GM12872 (cell line): ENCODE data around the gene C2orf15.

ENCODE experiments used
- TF ChIP-seq, protein P1 (sequence below): IDR thresholded peaks from 3 replicates; pipeline ENCODE4 v1.5.1; 2011; ENCODE audit warnings: low read depth, mild to moderate bottlenecking, low read length, moderate library complexity; ENCODE audit not compliant: insufficient read depth

The C2orf15 gene

GRCh38 chr2:99171377-99172140, 30.1 kb downstream of the C2orf15 start:
- TF ChIP-seq, protein P1, sequence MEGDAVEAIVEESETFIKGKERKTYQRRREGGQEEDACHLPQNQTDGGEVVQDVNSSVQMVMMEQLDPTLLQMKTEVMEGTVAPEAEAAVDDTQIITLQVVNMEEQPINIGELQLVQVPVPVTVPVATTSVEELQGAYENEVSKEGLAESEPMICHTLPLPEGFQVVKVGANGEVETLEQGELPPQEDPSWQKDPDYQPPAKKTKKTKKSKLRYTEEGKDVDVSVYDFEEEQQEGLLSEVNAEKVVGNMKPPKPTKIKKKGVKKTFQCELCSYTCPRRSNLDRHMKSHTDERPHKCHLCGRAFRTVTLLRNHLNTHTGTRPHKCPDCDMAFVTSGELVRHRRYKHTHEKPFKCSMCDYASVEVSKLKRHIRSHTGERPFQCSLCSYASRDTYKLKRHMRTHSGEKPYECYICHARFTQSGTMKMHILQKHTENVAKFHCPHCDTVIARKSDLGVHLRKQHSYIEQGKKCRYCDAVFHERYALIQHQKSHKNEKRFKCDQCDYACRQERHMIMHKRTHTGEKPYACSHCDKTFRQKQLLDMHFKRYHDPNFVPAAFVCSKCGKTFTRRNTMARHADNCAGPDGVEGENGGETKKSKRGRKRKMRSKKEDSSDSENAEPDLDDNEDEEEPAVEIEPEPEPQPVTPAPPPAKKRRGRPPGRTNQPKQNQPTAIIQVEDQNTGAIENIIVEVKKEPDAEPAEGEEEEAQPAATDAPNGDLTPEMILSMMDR = no peak

DNA sequence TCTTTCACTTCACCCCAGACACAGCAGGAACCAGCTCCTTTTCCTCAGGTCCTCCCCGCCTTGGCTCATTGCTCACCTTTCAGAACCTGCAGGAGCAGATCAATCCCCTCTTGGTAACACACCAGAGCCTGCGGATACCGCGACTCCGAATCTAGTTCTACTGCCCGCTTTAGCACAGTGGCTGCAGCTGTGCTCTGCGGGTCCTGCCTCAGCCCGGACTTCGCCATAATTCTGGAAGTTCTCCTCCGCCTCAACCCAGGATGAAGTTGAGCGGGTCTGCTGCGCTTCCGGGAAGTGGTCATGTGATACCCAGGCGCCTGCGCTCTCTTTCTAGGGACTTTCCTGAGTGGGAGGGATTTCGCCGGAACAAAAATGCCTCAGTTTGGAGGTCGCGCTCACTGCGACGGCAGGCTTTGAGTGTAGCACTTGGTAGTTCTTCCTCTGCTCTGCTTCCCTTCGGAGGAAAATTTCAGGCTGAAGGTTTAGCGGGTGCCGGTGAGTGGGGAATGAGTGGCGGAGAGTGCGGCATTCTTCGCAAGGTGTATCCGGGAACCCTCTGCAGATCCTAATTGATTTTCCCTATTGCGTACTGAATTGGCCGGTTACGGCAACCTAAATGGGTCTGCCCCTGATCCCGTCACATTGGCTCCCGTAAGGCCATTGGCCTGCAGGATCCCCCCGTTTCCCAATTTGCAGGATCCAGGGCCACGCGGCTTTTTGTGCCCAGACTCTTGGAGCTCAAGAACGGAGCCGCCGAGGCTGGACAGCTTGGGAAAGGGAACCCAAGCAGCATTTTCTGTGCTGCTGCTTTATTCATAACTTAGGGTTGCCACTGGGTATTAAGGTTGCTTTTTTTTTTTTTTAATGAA, 39.5 kb downstream of the C2orf15 start, which contains the start of the genes MITD1 and MRPL30:
Gene MITD1 (minus strand): TSS at position 304 of the 869 bp plus-strand sequence. CDS start 77 bp downstream, at position 227.
Gene MRPL30 (plus strand): TSS at position 430 of the 869 bp plus-strand sequence. CDS start 5,020 bp downstream, outside the sequence.
- TF ChIP-seq, protein P1 = no peak

DNA sequence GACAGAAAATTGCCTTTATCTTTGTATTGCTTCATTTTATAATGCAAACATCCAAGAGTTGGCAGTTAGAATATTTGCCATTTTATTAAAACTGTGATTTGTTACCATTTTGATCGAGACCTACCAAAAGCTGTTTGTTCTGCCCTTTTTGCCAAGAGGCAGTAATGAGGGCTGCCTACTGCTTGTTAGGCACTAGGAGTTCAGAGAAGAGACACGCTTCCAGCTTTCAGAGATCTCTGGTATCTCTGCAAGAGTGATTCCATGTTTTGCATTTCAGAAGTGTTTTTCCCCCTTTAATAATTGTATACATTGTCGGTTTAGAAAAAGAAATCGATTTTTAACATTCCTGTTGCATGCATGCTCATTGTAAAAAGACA, 40.1 kb downstream of the C2orf15 start:
- TF ChIP-seq, protein P1 = no peak

DNA sequence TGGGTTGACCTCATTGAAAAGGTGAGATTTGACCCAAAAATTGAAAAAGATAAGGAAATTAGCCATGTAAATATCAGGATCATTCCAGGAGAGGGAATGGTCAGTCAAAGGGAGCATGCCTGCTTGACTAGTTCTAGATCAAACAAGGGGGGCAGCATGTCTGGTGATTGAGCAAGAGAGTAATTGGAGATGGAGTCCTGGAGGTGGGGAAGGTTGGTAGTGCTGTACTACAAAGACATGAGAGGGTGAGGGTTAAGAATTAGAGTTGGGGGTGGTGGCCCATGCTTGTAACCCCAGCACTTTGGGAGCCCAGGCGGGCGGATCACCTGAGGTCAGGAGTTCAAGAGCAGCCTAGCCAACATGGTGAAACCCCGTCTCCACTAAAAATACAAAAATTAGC, 41.5 kb downstream of the C2orf15 start:
- TF ChIP-seq, protein P1 = no peak

- TF ChIP-seq, protein P1 = no peak
These were observed 43.3 kb downstream of the C2orf15 start for GRCh38 chr2:99184811-99185210.

- TF ChIP-seq, protein P1 = no peak
These were observed 45.5 kb downstream of the C2orf15 start for GRCh38 chr2:99187011-99187410.

- TF ChIP-seq, protein P1 = no peak
These were observed 46.9 kb downstream of the C2orf15 start for GRCh38 chr2:99188357-99188756.
